Measurements from ENCODE around the gene AMPD3.

The AMPD3 gene

DNA sequence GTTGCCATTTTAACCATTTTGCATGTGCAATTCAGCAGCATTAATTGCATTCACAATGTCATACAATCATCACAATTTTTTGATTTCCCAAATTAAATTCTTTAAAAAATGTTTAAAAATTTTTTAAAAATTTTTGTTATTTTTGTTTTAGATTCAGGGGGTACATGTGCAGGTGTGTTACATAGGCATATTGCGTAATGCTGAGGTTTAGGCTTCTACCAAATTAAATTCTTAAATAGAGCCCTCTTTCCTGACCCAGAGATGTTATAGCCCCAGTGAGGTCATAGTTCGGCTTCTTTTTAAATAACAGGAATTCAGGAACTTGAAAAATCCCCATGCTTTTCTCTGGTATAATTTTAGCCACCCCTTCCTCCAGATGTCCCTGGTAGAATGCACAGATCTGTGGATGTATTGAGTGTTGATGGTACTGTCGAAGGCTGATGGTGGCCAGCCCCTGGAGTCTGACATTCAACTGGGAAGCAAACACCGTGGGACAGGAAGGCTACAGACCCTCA, 11.3 kb upstream of the AMPD3 start:
- DNase-seq (ENCODE audit: low read depth), result no peak
- TF ChIP-seq, protein P1, sequence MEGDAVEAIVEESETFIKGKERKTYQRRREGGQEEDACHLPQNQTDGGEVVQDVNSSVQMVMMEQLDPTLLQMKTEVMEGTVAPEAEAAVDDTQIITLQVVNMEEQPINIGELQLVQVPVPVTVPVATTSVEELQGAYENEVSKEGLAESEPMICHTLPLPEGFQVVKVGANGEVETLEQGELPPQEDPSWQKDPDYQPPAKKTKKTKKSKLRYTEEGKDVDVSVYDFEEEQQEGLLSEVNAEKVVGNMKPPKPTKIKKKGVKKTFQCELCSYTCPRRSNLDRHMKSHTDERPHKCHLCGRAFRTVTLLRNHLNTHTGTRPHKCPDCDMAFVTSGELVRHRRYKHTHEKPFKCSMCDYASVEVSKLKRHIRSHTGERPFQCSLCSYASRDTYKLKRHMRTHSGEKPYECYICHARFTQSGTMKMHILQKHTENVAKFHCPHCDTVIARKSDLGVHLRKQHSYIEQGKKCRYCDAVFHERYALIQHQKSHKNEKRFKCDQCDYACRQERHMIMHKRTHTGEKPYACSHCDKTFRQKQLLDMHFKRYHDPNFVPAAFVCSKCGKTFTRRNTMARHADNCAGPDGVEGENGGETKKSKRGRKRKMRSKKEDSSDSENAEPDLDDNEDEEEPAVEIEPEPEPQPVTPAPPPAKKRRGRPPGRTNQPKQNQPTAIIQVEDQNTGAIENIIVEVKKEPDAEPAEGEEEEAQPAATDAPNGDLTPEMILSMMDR (conservative IDR thresholded peaks at IDR 0.05; ENCODE audit: low read depth, low read length), result no peak
- no peak overlapping the region for H3K4me3 ChIP-seq (ENCODE audit: low read depth, low read length)

DNA sequence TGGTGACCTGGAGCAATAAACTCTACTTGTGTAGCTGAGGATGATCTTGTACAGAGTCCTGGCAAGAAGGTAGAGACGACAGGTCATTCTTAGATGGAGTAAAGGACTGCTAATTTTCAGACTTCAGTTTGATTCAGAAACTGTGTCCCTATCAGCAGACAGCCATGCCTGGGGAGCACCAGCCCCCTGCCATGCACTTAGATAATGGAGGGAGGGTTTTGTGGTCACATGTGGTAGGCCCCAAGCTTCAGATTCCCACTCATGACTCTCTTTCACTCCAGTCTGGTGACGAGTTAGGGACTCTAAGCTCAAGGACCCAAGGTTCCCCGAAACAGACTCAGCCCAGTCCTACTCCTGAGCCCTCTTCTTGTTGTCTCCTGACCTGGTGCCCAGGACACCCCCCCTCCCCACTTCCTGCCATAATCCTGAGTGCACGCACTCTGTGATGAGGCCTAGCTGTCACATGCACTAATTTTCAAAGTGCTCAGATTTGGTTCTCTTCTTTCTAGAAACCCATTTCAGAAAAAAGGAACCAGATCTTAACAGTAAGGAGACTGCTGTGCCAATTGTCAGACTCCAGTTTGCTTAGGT, 10.2 kb upstream of the AMPD3 start:
- H3K4me3 ChIP-seq (ENCODE audit: low read depth, low read length), result no peak overlapping the region
- DNase-seq (ENCODE audit: low read depth), result no peak
- TF ChIP-seq, protein P1 (conservative IDR thresholded peaks at IDR 0.05; ENCODE audit: low read depth, low read length), result no peak

DNA sequence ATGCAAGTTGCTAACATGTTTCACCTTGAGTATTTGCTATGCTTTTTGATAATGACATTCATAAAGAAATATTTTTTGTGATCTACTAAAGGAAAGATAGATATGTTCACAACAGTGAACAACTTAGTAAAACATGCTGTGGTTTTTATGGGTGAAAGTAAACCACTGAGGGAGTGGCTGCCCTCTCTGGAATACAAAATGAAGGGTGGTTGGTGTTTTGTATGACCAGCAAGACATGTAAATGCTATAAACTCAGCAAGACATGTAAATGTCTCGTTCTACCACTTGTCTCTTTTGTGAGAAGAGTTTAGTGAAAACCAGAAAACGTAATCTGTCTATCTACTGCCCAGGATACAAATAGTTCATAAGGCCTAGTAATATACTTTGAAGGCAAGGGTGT, 7.6 kb upstream of the AMPD3 start:
- DNase-seq (ENCODE audit: low read depth), result no peak
- H3K4me3 ChIP-seq (ENCODE audit: low read depth, low read length), result no peak overlapping the region
- TF ChIP-seq, protein P1 (conservative IDR thresholded peaks at IDR 0.05; ENCODE audit: low read depth, low read length), result no peak

DNA sequence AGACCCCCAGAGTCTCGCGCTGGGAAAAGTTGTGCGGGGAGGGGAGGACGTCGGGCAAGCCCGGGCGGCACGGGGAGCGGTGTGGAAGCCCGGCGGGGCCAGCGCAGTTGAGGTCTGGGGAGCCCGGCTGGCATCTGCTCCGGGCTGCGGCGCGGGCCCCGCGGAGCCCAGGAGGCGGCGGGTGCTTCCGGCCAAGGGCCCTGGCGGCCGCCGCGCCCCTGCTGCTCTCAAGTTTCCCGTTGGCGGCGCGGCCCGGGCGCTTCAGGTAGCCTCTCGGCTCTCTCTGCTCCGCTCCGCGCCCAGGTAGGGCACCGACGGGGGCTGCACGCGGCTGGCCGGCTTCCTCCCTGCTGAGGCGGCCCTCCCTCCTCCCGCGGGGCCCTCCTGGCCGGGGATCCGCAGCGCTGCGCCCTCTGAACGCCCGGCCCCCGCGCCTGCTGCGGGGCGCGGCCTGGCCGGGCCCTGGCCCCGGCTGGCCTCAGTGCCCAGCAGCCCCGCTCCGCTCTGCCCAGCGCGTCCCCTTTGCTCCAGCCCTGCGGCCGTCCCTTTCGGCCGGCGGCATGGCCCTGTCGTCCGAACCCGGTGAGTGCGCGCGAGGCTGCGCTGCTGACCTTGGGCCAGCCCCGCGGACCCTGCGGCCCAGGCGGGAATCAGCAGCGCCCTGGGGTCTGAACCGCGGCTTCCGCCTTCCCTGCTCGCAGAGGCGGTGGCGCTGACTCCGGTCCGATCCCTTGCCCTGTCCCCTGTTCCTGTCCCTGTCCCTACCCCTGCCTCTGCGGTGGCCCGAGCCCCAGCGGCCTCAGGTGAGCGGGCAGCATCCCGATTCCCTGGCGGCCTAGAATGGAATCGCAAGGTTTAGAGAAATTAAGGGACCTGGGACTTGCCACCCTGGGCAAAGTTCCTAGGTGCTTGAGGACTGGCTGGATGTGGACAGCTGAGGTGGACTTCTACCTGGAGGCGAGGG, 4.3 kb upstream of the AMPD3 start:
- TF ChIP-seq, protein P1 (conservative IDR thresholded peaks at IDR 0.05; ENCODE audit: low read depth, low read length), result peak; percentile 60
- DNase-seq (ENCODE audit: low read depth), result peak; percentile 25
- peak overlapping the region; percentile 57 for H3K4me3 ChIP-seq (ENCODE audit: low read depth, low read length)

DNA sequence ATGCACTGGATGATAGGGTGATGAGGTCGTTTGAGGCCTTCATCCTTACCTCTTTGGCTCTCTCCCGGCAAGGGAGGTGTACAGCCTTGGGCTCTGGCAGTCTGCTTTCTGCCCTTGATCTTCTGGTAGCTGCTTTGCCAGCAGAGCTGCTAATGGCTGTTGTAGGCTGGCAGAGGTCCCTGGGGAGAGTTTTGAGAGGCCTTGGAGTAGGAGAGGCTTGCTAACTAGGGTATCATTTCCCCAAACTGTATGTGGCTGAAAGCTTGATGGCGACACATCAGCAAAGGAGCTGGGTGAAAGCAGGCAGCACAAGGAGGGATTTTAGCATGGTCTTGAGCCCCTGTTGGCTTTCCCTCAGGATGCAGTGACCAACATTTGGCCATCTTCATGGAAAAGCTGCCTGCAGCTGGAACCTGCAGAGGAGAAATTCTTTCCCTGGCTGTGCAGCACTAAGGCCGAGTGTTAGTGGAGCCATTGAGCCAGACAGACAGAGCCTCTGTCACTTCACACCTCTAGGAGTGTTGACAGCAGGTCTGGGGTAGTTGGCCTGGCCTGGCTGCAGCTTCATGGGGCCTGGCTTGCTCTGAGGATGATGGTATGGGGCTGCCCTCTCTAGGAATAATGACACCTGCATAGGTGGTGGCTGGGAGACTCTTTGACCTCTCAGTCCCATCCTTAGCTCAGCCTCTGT, 3.5 kb upstream of the AMPD3 start:
- DNase-seq (ENCODE audit: low read depth), result no peak
- TF ChIP-seq, protein P1 (conservative IDR thresholded peaks at IDR 0.05; ENCODE audit: low read depth, low read length), result no peak
- no peak overlapping the region for H3K4me3 ChIP-seq (ENCODE audit: low read depth, low read length)

DNA sequence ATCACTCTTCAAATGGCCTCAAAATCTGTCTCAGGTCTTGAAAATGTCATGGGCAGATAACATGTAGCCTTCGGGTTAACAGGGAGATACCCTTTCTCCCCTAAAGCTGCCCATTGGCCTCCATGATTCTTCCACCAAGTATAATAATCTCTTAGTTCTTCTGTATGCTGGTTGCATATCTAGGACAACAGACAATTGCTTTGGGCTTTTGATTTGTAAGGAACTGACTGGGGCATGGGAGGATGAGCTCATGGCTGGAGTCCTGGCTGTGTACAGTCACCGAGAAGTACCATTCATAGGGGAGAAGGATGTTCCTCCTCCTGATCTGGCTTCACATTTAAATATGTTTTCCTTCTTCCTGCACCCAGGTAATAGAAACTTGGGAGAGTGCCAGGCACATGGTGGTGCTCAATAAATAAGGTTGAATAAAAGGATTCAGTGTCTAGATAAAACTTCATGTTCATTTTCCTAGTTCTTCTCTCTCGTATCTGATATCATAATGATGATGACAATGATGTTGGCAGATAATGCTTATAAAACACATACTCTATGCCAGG, 2.8 kb upstream of the AMPD3 start:
- TF ChIP-seq, protein P1 (conservative IDR thresholded peaks at IDR 0.05; ENCODE audit: low read depth, low read length), result no peak

More for the DNA sequence above, 2.8 kb upstream of the AMPD3 start:
- H3K4me3 ChIP-seq (ENCODE audit: low read depth, low read length), result no peak overlapping the region
- no peak for DNase-seq (ENCODE audit: low read depth)
